Left ventricle myocardium inferior (tissue), 1 donor: Measurements from ENCODE around the gene GFOD2. TPM values are rescaled to one million over a fixed set of nuclear protein-coding genes. Genes with fewer than 3 reads are reported as not detected.
A peak's percentile ranks its signal among the peaks of the same experiment; 100 is the strongest.

Experiments
- DNase-seq: peaks from one replicate; pipeline ENCODE4 v3.0.0-alpha.2; 2020
- H3K27ac ChIP-seq: fragments of 200-600 bp; replicated peaks from 2 replicates; pipeline ENCODE4 v1.8.0; 2021
- H3K27me3 ChIP-seq: fragments of 200-600 bp; 2 replicates; pipeline ENCODE4 v1.8.0; 2021; ENCODE audit warnings: low read depth
- H3K36me3 ChIP-seq: fragments of 200-600 bp; 2 replicates; pipeline ENCODE4 v1.8.0; 2021
- H3K4me1 ChIP-seq: fragments of 200-600 bp; 2 replicates; pipeline ENCODE4 v1.8.0; 2021
- H3K4me3 ChIP-seq: fragments of 200-600 bp; 2 replicates; pipeline ENCODE4 v1.8.0; 2021; ENCODE audit warnings: mild to moderate bottlenecking, moderate library complexity
- H3K9me3 ChIP-seq: fragments of 200-600 bp; replicated peaks from 2 replicates; pipeline ENCODE4 v1.8.0; 2021
- intact Hi-C: fragments of 100-400 bp; cut with micrococcal nuclease; formaldehyde crosslinking; loops from one replicate; pipeline ENCODE4 v1.11.0; 2022
- long read RNA-seq: library from polyadenylated mRNA; unstranded; transcript quantifications from one replicate; pipeline ENCODE4 v2.0.0, GENCODE V29; 2021
- total RNA-seq: library from RNA; stranded (reverse); fragmentation: NEBNext Ultra II Directional; extraction: Animal tissue kit (Norgen Biotek cat#: 25700); gene quantifications from one replicate; pipeline ENCODE4 v1.2.1, GENCODE V29; 2021
- TF ChIP-seq, protein P1 (sequence below): fragments of 200-600 bp; IDR thresholded peaks from 2 replicates; pipeline ENCODE4 v1.8.0; 2021; ENCODE audit warnings: antibody characterized with exemption, mild to moderate bottlenecking, borderline replicate concordance
- donor health status: DM: no; HTN: yes; CAD: no; lungs with severe emphysema.

Gene GFOD2, protein sequence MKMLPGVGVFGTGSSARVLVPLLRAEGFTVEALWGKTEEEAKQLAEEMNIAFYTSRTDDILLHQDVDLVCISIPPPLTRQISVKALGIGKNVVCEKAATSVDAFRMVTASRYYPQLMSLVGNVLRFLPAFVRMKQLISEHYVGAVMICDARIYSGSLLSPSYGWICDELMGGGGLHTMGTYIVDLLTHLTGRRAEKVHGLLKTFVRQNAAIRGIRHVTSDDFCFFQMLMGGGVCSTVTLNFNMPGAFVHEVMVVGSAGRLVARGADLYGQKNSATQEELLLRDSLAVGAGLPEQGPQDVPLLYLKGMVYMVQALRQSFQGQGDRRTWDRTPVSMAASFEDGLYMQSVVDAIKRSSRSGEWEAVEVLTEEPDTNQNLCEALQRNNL
- total RNA-seq: 11.1 TPM
- long read RNA-seq, full-length matches to known transcripts: 10 of 10 reads
- long read RNA-seq, partial matches to known transcripts: 0 of 10 reads
- long read RNA-seq, other reads (novel, unspliced or antisense): 0 of 10 reads

DNA sequence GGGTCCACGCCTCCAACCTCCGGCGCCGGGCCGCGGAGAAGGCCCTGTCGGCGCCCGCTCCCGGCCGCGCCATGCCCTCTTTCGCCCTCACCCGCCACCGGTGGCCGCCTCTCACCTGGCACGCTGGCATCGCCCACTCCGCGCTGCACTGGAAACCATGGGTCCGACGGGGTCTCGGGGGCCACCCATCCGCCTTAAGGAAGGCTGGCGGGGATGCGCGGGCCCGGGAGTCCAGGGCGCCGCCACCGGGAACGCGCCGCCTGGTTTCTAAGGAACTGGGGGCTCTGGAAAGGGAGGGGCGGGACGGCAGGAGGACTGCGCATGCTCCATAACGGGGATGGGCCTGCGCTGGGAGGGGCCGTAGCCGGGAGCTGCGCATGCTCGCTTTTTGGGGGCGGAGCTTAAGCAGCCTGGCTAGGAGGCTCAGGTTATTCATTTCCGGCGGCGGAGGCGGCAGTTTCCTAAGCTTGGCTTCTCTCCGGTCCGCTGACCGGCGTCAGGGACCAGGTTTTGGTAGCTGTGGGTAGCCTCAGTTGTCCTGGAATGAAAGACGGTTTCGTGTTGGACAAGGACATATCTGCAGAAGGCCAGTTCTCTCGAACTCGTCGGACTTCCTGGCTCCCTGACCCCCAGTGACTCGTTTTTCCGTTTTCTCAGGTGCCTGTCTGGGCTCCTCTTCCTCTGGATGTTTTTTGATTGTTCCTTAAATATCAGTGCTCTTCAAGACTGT, at the start of gene GFOD2:
Gene GFOD2, minus strand, starts transcription at position 269 of the 730 bp plus-strand sequence. CDS start 33,601 bp downstream, outside the sequence.
- H3K4me1 ChIP-seq: peaks cover 34% of the 10 kb centered on the region
- no peaks in the 10 kb centered on the region for H3K27me3 ChIP-seq
- peak; percentile 97 for DNase-seq
- H3K9me3 ChIP-seq: no peaks in the 10 kb centered on the region
- peak within 1 kb of the TSS; percentile 100 for H3K4me3 ChIP-seq
- intact Hi-C loops: no loop called here
- TF ChIP-seq, protein P1, sequence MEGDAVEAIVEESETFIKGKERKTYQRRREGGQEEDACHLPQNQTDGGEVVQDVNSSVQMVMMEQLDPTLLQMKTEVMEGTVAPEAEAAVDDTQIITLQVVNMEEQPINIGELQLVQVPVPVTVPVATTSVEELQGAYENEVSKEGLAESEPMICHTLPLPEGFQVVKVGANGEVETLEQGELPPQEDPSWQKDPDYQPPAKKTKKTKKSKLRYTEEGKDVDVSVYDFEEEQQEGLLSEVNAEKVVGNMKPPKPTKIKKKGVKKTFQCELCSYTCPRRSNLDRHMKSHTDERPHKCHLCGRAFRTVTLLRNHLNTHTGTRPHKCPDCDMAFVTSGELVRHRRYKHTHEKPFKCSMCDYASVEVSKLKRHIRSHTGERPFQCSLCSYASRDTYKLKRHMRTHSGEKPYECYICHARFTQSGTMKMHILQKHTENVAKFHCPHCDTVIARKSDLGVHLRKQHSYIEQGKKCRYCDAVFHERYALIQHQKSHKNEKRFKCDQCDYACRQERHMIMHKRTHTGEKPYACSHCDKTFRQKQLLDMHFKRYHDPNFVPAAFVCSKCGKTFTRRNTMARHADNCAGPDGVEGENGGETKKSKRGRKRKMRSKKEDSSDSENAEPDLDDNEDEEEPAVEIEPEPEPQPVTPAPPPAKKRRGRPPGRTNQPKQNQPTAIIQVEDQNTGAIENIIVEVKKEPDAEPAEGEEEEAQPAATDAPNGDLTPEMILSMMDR: no peak
- peak within 1 kb of the TSS; percentile 96 for H3K27ac ChIP-seq
- peaks cover 11% of the 10 kb centered on the region for H3K36me3 ChIP-seq

DNA sequence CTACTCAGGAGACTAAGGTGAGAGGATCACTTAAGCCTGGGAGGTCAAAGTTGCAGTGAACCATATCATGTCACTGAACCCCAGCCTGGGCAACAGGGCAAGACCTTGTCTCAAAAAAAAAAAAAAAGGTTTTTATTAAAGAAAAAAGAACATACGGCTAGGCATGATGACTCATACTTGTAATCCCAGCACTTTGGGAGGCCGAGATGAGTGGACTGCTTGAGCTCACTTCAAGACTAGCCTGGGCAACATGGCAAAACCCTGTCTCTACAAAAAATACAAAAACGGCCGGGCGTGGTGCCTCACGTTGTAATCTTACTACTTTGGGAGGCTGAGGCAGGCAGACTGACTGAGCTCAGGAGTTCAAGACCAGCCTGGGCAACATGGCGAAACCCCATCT, 48.8 kb upstream of the GFOD2 start:
- Histone ChIP-seq H3K36me3 (peaks cover 18% of the 10 kb centered on the region), H3K4me1 (peaks cover 14% of the 10 kb centered on the region), H3K27ac (no peak overlapping the region), H3K27me3 (no peaks in the 10 kb centered on the region), H3K4me3 (no peak overlapping the region), H3K9me3 (no peaks in the 10 kb centered on the region)
- no peak for DNase-seq
- TF ChIP-seq, protein P1: no peak
- intact Hi-C loops: no loop called here

DNA sequence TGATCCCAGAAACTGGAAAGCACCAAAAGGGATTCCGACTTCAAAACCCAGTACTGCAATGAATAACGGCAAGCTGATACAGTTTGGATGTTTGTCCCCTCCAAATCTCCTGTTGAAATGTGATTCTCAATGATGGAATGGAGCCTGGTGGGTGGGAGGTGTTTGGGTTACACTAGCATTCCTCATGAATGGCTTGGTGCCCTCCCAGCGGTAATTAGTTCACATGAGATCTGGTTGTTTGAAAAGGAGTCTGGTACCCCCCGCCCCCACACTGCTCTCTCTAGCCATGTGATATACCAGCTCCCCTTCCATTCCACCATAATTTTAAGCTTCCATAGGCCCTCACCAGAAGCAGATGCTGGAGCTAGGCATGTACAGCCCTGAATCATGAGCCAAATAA, 47.2 kb upstream of the GFOD2 start:
- Histone ChIP-seq H3K9me3 (no peaks in the 10 kb centered on the region), H3K27me3 (no peaks in the 10 kb centered on the region), H3K27ac (no peak overlapping the region), H3K4me3 (no peak overlapping the region), H3K4me1 (peaks cover 5% of the 10 kb centered on the region), H3K36me3 (peaks cover 12% of the 10 kb centered on the region)
- no peak for DNase-seq
- intact Hi-C loops: no loop called here
- TF ChIP-seq, protein P1: no peak

DNA sequence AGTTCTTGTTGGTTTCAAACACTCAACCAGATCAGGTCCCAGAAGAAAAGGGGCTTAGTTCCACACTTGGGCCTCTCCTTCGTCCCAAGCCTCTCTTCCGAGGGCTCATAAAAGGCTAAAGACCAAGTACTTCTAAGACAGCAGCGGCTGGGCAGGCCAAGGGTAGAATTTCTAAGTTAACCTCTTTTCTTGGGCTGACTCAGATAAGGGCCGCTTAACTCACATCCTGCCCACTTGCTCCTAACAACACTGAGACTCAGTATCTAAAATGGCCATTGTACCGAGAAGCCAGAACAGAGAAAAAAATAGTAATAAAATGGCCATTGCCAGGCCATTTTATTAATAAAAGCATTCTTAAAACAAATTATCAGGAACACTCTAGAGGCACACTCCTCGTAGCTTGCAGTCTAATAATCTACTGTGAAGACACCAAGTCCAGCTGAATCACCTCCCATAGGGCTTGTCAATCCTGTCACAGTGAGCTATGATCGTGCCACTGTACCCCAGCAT, 45.1 kb upstream of the GFOD2 start:
- TF ChIP-seq, protein P1: no peak
- H3K4me3 ChIP-seq: no peak overlapping the region
- H3K9me3 ChIP-seq: no peaks in the 10 kb centered on the region
- H3K4me1 ChIP-seq: peaks cover 23% of the 10 kb centered on the region
- no peak for DNase-seq
- peaks cover 5% of the 10 kb centered on the region for H3K36me3 ChIP-seq
- intact Hi-C loops: no loop called here
- no peaks in the 10 kb centered on the region for H3K27me3 ChIP-seq
- no peak overlapping the region for H3K27ac ChIP-seq

DNA sequence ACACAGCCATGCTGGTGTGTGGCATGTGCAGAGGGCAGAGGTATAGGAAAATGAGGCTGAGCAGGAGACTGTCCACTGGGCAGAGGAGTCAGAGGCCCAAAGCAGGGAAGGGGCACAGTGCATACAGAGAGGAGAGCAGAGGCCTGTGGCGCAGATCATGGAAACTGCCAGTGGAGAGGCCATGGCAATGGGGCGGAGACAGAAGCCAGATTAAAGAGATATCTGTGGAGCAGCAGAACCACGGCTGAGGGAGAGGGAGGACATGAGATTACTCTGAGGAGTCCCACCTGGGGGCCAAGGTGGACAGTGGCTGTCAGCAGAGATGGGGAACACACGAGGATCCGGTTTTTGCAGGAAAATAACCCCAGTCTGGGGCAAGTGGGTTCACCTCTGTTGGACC, 44.0 kb upstream of the GFOD2 start:
- intact Hi-C loops: no loop called here
- H3K4me3 ChIP-seq: no peak overlapping the region
- TF ChIP-seq, protein P1: no peak

More for the DNA sequence above, 44.0 kb upstream of the GFOD2 start:
- H3K4me1 ChIP-seq: peaks cover 23% of the 10 kb centered on the region
- peaks cover 10% of the 10 kb centered on the region for H3K36me3 ChIP-seq
- H3K27ac ChIP-seq: no peak overlapping the region
- H3K27me3 ChIP-seq: no peaks in the 10 kb centered on the region
- no peaks in the 10 kb centered on the region for H3K9me3 ChIP-seq
- no peak for DNase-seq
